ENCODE measurements around the gene TIMM21. TPM values are rescaled to one million over a fixed set of nuclear protein-coding genes. Genes with fewer than 3 reads are reported as not detected.

TIMM21 gene
- total RNA-seq, 1 experiment from 2014 or later, result 44.9 TPM

GRCh38 chr18:74154716-74155115, 6.4 kb downstream of the TIMM21 start:
- DNase-seq, result no peak
- CTCF ChIA-PET, result no interaction called here
- Mint-ChIP-seq H3K36me3 (ENCODE audit: insufficient read depth, unreplicated experiment) (peaks cover 6% of the 10 kb centered on the region), H3K9me3 (ENCODE audit: low read depth, unreplicated experiment) (no peaks in the 10 kb centered on the region), H3K27ac (ENCODE audit: unreplicated experiment) (no peak overlapping the region), H3K4me3 (ENCODE audit: low read depth, unreplicated experiment) (no peak overlapping the region), H3K27me3 (ENCODE audit: unreplicated experiment) (no peaks in the 10 kb centered on the region), H3K4me1 (ENCODE audit: low read depth, unreplicated experiment) (peaks cover 15% of the 10 kb centered on the region)
- no peak for TF ChIP-seq CTCF (IDR thresholded peaks at IDR 0.05; ENCODE audit: unreplicated experiment)
- no TSS peak for BruUV-seq (replicated peaks)
- intact Hi-C loops (cut with micrococcal nuclease; ENCODE audit: unreplicated experiment), result no loop called here

- intact Hi-C loops (cut with micrococcal nuclease; ENCODE audit: unreplicated experiment), result no loop called here
- peaks cover 10% of the 10 kb centered on the region for H3K4me1 Mint-ChIP-seq (ENCODE audit: low read depth, unreplicated experiment)
- H3K27me3 Mint-ChIP-seq (ENCODE audit: unreplicated experiment), result no peaks in the 10 kb centered on the region
- H3K9me3 Mint-ChIP-seq (ENCODE audit: low read depth, unreplicated experiment), result no peaks in the 10 kb centered on the region
- DNase-seq, result no peak
- CTCF ChIA-PET, result no interaction called here
- BruUV-seq (replicated peaks), result no TSS peak
- no peak overlapping the region for H3K4me3 Mint-ChIP-seq (ENCODE audit: low read depth, unreplicated experiment)
- H3K36me3 Mint-ChIP-seq (ENCODE audit: insufficient read depth, unreplicated experiment), result peaks cover 6% of the 10 kb centered on the region
- no peak overlapping the region for H3K27ac Mint-ChIP-seq (ENCODE audit: unreplicated experiment)
- no peak for TF ChIP-seq CTCF (IDR thresholded peaks at IDR 0.05; ENCODE audit: unreplicated experiment)
These were observed 7.0 kb downstream of the TIMM21 start for GRCh38 chr18:74155276-74155675.

- DNase-seq, result no peak
- Mint-ChIP-seq H3K27ac (ENCODE audit: unreplicated experiment) (no peak overlapping the region), H3K4me1 (ENCODE audit: low read depth, unreplicated experiment) (no peaks in the 10 kb centered on the region), H3K27me3 (ENCODE audit: unreplicated experiment) (peaks cover 14% of the 10 kb centered on the region), H3K9me3 (ENCODE audit: low read depth, unreplicated experiment) (no peaks in the 10 kb centered on the region), H3K4me3 (ENCODE audit: low read depth, unreplicated experiment) (no peak overlapping the region), H3K36me3 (ENCODE audit: insufficient read depth, unreplicated experiment) (peaks cover 9% of the 10 kb centered on the region)
- BruUV-seq (replicated peaks), result TSS peak; percentile 6
- CTCF ChIA-PET, result no interaction called here
- intact Hi-C loops (cut with micrococcal nuclease; ENCODE audit: unreplicated experiment), result no loop called here
- no peak for TF ChIP-seq CTCF (IDR thresholded peaks at IDR 0.05; ENCODE audit: unreplicated experiment)
These were observed 14.8 kb downstream of the TIMM21 start for GRCh38 chr18:74163019-74163660.

- no peak overlapping the region for H3K27ac Mint-ChIP-seq (ENCODE audit: unreplicated experiment)
- intact Hi-C loops (cut with micrococcal nuclease; ENCODE audit: unreplicated experiment), result no loop called here
- no peaks in the 10 kb centered on the region for H3K36me3 Mint-ChIP-seq (ENCODE audit: insufficient read depth, unreplicated experiment)
- CTCF ChIA-PET, result no interaction called here
- no peak overlapping the region for H3K4me3 Mint-ChIP-seq (ENCODE audit: low read depth, unreplicated experiment)
- H3K9me3 Mint-ChIP-seq (ENCODE audit: low read depth, unreplicated experiment), result no peaks in the 10 kb centered on the region
- H3K4me1 Mint-ChIP-seq (ENCODE audit: low read depth, unreplicated experiment), result no peaks in the 10 kb centered on the region
- TF ChIP-seq CTCF (IDR thresholded peaks at IDR 0.05; ENCODE audit: unreplicated experiment), result no peak
- no peak for DNase-seq
- peaks cover 36% of the 10 kb centered on the region for H3K27me3 Mint-ChIP-seq (ENCODE audit: unreplicated experiment)
- no TSS peak for BruUV-seq (replicated peaks)
These were observed 18.1 kb downstream of the TIMM21 start for GRCh38 chr18:74166386-74166785.
